ENCODE data around the gene WDR20. TPM values are rescaled to one million over a fixed set of nuclear protein-coding genes. Genes with fewer than 3 reads are reported as not detected.
A peak's percentile ranks its signal among the peaks of the same experiment; 100 is the strongest.

The WDR20 gene
- total RNA-seq, 4 donors from 2014 or later: 16.0 to 21.9 (median 19.1) TPM

DNA sequence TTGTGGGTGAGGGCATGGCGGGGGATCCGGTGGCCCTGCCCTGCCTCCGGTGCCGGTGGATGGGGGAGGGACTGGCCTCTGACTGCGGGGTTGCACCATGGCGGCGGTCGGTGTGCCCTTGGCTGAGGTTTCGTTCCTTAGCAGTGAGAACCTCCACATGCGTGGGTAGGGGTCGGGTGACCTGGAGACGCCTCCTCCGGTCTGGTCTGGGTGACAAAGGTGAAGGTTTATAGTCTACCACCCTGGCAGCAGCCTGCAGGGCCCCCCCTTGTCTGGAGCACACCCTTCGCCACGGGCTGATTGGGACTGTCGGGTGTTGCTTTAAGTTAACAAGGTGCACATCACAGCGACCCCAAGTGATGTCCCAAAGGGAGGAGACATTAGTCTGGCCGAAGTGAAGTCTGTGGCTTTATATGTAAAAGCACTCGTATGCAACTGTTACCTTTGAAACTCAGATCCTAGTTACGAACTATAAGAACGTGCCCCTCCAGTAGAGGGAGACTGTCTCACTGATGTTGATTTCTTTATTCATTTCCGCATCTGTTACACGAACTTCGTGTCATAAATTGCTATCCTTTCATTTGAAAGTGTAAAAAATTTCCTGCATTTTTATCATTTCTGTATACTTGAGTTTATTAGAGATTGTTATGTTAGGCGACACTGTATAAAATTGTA is 74.4 kb downstream of the WDR20 start:
- Histone ChIP-seq H3K4me1 (peaks cover 0 to 15% (median 0%) of the 10 kb centered on the region in 3 donors), H3K27me3 (no peaks in the 10 kb centered on the region), H3K27ac (no peak overlapping the region), H3K36me3 (peaks cover 0 to 84% (median 0%) of the 10 kb centered on the region in 3 donors), H3K9me3 (no peaks in the 10 kb centered on the region), H3K4me3 (no peak overlapping the region)
- WGBS, 2 donors: 89 to 91% methylated on average over 18 to 24 of the region's 25 CpGs
- intact Hi-C loops (cut with DNase I): no loop called here
- no peak for TF ChIP-seq POLR2A (IDR thresholded peaks at IDR 0.05)
- TF ChIP-seq, protein P1, sequence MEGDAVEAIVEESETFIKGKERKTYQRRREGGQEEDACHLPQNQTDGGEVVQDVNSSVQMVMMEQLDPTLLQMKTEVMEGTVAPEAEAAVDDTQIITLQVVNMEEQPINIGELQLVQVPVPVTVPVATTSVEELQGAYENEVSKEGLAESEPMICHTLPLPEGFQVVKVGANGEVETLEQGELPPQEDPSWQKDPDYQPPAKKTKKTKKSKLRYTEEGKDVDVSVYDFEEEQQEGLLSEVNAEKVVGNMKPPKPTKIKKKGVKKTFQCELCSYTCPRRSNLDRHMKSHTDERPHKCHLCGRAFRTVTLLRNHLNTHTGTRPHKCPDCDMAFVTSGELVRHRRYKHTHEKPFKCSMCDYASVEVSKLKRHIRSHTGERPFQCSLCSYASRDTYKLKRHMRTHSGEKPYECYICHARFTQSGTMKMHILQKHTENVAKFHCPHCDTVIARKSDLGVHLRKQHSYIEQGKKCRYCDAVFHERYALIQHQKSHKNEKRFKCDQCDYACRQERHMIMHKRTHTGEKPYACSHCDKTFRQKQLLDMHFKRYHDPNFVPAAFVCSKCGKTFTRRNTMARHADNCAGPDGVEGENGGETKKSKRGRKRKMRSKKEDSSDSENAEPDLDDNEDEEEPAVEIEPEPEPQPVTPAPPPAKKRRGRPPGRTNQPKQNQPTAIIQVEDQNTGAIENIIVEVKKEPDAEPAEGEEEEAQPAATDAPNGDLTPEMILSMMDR (IDR thresholded peaks at IDR 0.05): peak in 1 of 6 experiments; percentile 8
- DNase-seq: no peak

DNA sequence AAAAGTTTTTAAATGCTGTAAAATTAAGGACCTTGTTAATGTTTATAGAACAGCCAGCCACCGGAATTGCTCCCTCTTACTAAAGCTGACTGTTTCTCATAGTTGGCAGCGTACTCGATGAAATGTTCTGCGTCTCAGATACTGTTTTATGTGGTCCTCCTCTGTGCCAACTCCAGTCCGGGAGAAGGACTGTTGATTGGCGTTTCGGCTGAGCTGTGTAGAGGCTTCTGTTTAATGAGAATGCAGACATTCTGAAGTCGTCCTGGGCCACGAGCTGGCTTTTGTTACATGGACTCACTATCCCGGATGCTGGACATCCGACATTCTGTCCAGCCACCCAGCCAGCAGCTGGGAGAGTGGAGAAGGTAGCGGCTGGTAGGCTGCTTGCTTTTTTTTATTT is 75.4 kb downstream of the WDR20 start:
- Histone ChIP-seq H3K27me3 (no peaks in the 10 kb centered on the region), H3K9me3 (no peaks in the 10 kb centered on the region), H3K27ac (no peak overlapping the region), H3K4me1 (peaks cover 0 to 20% (median 0%) of the 10 kb centered on the region in 3 donors), H3K36me3 (peaks cover 0 to 84% (median 0%) of the 10 kb centered on the region in 3 donors), H3K4me3 (no peak overlapping the region)
- 61 to 67% methylated on average over 12 of the region's 12 CpGs for WGBS, 2 donors
- DNase-seq: no peak
- TF ChIP-seq POLR2A (IDR thresholded peaks at IDR 0.05): no peak
- TF ChIP-seq, protein P1 (IDR thresholded peaks at IDR 0.05): no peak
- intact Hi-C loops (cut with DNase I): no loop called here

DNA sequence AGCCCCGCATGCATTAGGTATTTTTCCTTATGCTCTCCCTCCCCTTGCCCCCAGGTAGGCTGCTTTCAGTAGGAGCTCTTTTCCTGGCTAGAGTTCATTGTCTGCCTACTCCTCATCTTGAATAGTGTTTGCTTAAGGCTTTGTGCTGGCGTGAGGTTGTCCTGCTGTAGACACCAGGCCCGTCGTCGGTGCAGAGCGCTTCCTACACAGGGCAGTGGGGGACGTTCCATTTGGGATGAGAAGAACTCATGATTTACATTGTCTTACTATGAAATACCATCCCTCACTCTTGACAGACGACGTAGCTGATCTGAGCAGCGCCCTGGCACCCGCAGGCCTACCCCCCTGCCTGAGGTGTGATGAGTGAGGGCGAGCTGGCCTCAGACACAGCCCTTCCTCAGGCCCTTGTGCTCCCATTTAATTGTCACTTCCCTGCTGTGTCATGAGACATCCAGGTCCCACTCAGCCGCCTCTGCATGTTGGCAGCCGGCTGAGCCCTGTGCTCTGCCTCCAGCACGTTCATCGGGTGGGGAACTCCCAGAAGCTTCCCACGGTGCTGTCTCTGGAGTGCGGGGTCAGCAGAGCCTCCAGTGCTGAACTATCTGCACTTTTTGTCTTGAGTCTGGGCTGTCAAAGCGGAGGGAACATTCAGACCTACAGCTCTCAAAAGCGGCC is 76.0 kb downstream of the WDR20 start:
- no peak overlapping the region for H3K4me3 ChIP-seq
- intact Hi-C loops (cut with DNase I): no loop called here
- TF ChIP-seq, protein P1 (IDR thresholded peaks at IDR 0.05): no peak
- TF ChIP-seq POLR2A (IDR thresholded peaks at IDR 0.05): no peak
- no peaks in the 10 kb centered on the region for H3K27me3 ChIP-seq
- WGBS, 2 donors: 79 to 86% methylated on average over 5 to 12 of the region's 20 CpGs
- H3K36me3 ChIP-seq: peaks cover 0 to 77% (median 0%) of the 10 kb centered on the region in 3 donors
- H3K4me1 ChIP-seq: peaks cover 0 to 26% (median 1%) of the 10 kb centered on the region in 3 donors
- H3K9me3 ChIP-seq: no peaks in the 10 kb centered on the region
- DNase-seq: no peak
- no peak overlapping the region for H3K27ac ChIP-seq

DNA sequence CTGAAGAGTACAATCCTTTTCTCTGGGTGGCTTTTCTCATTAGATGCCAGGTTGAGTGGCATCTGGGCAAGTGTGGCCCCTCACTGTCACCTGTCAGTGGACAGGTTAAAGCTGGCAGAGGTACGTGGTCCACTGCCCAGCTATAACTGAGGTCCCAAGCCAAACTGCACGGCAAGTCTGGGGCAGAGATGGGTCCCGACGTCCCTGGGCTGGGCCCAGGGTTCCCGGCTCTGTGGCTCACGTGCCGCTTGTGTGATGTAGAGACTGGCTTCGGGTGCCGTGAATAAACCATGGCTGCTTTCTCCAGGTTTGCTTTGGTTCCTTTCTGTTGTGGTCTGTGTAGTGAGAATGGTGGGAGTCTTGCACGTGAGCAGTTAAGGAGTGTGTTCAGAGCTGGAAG is 77.7 kb downstream of the WDR20 start:
- DNase-seq: no peak
- Histone ChIP-seq H3K27ac (no peak overlapping the region), H3K27me3 (no peaks in the 10 kb centered on the region), H3K36me3 (peaks cover 0 to 72% (median 0%) of the 10 kb centered on the region in 3 donors), H3K4me3 (no peak overlapping the region), H3K4me1 (peaks cover 0 to 34% (median 6%) of the 10 kb centered on the region in 3 donors), H3K9me3 (no peaks in the 10 kb centered on the region)
- 80 to 100% methylated on average over 1 to 2 of the region's 10 CpGs for WGBS, 2 donors
- intact Hi-C loops (cut with DNase I): no loop called here
- TF ChIP-seq, protein P1 (IDR thresholded peaks at IDR 0.05): no peak
- no peak for TF ChIP-seq POLR2A (IDR thresholded peaks at IDR 0.05)

DNA sequence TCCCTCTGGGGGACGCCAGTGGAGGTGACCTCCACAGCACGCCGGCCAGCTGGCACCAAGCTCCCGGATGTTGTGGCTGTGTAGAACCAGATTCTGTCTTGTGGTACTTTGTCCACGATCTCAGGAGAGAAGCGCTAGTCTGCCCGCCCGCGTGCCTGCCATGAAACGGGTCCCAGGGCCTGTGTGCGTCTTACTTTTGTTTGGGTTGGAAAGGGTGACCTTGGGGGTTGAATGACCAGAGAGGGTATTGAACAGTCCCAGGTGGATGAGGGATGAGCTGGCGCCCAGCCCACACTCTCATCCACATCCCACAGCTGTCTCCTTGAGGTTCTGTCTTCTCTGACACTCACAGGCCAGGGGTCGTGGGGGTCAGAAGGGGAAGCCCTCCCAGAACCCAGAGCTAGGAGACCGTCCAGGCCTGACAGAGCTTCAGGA is 78.3 kb downstream of the WDR20 start:
- no peak overlapping the region for H3K4me3 ChIP-seq
- H3K27ac ChIP-seq: no peak overlapping the region
- 83% methylated on average over 1 to 7 of the region's 14 CpGs for WGBS, 2 donors
- DNase-seq: no peak
- intact Hi-C loops (cut with DNase I): no loop called here
- TF ChIP-seq POLR2A (IDR thresholded peaks at IDR 0.05): no peak
- TF ChIP-seq, protein P1 (IDR thresholded peaks at IDR 0.05): no peak
- no peaks in the 10 kb centered on the region for H3K27me3 ChIP-seq
- peaks cover 0 to 34% (median 6%) of the 10 kb centered on the region in 3 donors for H3K4me1 ChIP-seq
- peaks cover 0 to 72% (median 0%) of the 10 kb centered on the region in 3 donors for H3K36me3 ChIP-seq
- no peaks in the 10 kb centered on the region for H3K9me3 ChIP-seq

Measured in esophagus squamous epithelium (tissue), 5 donors.